ENCODE measurements around the gene CBLC. TPM values are rescaled to one million over a fixed set of nuclear protein-coding genes. Genes with fewer than 3 reads are reported as not detected.

CBLC gene
- total and polyA plus RNA-seq, 7 donors, result 46.8 to 64.5 (median 58.0) TPM; not detected in 4

DNA sequence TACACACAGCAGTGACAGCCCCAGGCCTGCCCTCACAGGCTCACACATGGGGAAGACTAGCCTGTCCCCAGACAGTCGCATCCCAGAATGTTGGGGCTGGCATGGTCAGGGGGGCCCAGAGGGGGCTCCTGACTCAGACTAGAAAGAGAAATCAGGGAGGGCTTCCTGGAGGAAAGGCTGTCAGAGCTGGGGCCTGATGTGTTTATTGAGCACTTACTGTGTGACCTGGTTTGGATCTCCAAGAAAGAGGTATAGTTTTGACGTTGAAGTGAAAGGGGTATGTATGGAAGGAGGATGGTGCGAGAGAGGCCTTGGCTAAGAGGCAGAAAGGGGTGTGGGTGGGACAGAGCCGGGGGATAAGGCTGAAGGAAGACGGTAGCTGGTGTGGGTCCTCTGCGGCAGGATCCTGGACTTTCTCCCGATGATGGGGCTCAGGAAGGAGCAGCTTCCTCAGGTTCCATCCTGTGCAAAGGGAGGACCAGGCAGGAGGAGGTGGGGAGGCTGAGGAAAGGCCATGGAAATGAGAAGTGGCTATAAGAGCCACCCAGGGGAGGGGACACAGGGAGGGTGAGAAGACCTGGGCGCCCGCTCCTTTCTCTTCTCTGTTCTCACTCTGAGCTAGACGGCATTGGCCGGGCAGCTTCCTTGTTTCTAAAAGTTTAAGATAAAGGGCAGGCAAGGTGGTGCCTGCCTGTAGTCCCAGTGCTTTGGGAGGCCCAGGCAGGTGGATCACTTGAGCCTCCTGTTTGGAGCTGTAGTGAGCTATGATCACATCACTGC lies 45.3 kb upstream of the CBLC start:
- Histone ChIP-seq H3K4me3 (no peak overlapping the region), H3K27ac (no peak overlapping the region), H3K27me3 (no peaks in the 10 kb centered on the region), H3K4me1 (no peaks in the 10 kb centered on the region), H3K9me3 (no peaks in the 10 kb centered on the region), H3K36me3 (no peaks in the 10 kb centered on the region)
- 75 to 81% methylated on average over 11 of the region's 11 CpGs for WGBS, 2 donors
- intact Hi-C loops (cut with DNase I), result no loop called here
- no peak for DNase-seq
- TF ChIP-seq POLR2A (IDR thresholded peaks at IDR 0.05) (no peak), EP300 (IDR thresholded peaks at IDR 0.05) (no peak), POLR2AphosphoS5 (IDR thresholded peaks at IDR 0.05) (no peak)
- TF ChIP-seq, protein P1, sequence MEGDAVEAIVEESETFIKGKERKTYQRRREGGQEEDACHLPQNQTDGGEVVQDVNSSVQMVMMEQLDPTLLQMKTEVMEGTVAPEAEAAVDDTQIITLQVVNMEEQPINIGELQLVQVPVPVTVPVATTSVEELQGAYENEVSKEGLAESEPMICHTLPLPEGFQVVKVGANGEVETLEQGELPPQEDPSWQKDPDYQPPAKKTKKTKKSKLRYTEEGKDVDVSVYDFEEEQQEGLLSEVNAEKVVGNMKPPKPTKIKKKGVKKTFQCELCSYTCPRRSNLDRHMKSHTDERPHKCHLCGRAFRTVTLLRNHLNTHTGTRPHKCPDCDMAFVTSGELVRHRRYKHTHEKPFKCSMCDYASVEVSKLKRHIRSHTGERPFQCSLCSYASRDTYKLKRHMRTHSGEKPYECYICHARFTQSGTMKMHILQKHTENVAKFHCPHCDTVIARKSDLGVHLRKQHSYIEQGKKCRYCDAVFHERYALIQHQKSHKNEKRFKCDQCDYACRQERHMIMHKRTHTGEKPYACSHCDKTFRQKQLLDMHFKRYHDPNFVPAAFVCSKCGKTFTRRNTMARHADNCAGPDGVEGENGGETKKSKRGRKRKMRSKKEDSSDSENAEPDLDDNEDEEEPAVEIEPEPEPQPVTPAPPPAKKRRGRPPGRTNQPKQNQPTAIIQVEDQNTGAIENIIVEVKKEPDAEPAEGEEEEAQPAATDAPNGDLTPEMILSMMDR (IDR thresholded peaks at IDR 0.05), result no peak

DNA sequence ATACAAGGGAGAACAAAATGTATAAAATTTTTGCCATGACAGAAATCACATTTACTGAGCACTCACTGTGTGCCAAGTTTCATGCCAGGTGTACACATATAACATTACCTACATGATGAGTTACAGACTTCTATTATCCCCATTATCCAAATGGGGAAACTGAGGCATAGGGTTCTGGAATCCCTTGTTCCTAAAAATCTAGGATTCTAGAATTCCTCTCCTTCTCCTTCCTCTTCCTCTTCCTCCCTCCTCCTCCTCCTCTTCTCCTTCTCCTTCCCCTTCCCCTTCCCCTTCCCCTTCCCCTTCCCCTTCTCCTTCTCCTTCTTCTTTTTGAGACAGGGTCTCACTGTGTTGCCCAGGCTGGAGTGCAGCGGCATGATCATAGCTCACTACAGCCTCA lies 43.3 kb upstream of the CBLC start:
- Histone ChIP-seq H3K4me1 (peaks cover 0 to 10% (median 8%) of the 10 kb centered on the region in 4 donors), H3K36me3 (no peaks in the 10 kb centered on the region), H3K4me3 (no peak overlapping the region), H3K27ac (no peak overlapping the region), H3K27me3 (no peaks in the 10 kb centered on the region), H3K9me3 (no peaks in the 10 kb centered on the region)
- intact Hi-C loops (cut with DNase I), result no loop called here
- 2 to 40% methylated on average over 1 of the region's 1 CpG for whole genome bisulfite sequencing, 2 donors
- no peak for DNase-seq
- TF ChIP-seq EP300 (IDR thresholded peaks at IDR 0.05) (no peak), POLR2AphosphoS5 (IDR thresholded peaks at IDR 0.05) (no peak), POLR2A (IDR thresholded peaks at IDR 0.05) (no peak)
- TF ChIP-seq, protein P1 (IDR thresholded peaks at IDR 0.05), result no peak

DNA sequence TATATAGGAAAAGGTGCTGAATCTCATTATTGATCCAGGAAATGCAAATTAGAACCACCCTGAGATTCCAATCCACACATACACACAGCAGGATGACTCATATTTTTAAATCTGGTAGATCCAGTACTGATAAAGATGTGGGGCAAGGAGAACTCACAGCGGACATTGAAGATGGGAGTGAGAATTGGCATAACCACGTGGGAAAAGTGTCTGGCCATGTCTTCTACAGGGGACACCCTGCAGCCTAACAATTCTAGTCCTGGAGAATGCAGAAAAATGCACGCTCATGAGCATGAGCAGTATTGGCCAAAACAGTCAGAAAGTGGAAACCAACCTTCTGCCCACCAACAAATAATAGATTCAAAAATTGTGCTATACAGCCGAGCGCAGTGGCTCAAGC lies 42.7 kb upstream of the CBLC start:
- 58 to 68% methylated on average over 5 of the region's 5 CpGs for WGBS, 2 donors
- H3K9me3 ChIP-seq, result no peaks in the 10 kb centered on the region
- no peak for TF ChIP-seq EP300 (IDR thresholded peaks at IDR 0.05)
- TF ChIP-seq POLR2AphosphoS5 (IDR thresholded peaks at IDR 0.05), result no peak
- TF ChIP-seq, protein P1 (IDR thresholded peaks at IDR 0.05), result no peak
- no peak for TF ChIP-seq POLR2A (IDR thresholded peaks at IDR 0.05)
- peaks cover 0 to 10% (median 10%) of the 10 kb centered on the region in 4 donors for H3K4me1 ChIP-seq
- H3K27ac ChIP-seq, result no peak overlapping the region
- H3K36me3 ChIP-seq, result no peaks in the 10 kb centered on the region
- intact Hi-C loops (cut with DNase I), result no loop called here
- no peak for DNase-seq
- no peaks in the 10 kb centered on the region for H3K27me3 ChIP-seq
- H3K4me3 ChIP-seq, result no peak overlapping the region

DNA sequence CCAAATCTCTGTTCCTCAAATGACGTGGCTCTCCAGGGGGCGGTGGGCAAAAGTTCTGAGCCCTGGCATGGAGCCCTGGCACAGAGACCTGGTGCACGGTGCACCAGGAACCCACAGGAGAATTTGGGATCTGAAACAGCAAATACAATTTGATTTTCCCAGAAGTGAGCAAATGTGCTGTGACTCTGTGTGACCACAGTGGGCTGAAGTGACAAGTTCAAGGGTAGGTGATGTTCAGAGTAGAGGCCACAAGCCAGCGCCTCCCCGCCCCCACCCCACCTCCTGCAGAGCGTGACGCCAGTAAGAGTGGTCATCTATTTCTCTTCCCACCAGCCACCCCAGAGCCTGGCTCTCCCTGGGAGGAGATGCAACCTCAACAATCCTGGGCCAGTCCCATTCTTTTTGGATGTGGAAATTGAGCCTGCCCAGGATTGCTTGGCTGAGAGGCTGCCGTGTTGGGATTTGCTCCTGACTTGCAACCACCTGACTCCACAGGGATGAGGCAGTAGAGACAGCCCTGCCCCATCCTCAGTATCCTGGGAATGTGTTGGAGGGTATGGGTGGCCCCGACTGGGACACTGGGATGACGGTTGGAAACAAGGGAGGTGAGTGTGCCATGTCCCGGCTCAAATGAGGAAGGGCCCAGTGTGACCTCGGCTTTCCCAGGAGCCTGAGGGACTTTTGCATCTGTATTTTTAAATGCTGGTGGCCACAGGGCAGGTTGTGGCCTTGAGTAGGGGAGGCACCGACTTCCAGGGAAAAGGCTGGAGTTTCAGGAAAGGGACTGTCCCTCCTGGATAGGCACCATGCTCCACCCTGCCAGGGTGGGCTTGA lies 40.2 kb upstream of the CBLC start:
- Histone ChIP-seq H3K27ac (no peak overlapping the region), H3K4me3 (no peak overlapping the region), H3K9me3 (no peaks in the 10 kb centered on the region), H3K36me3 (no peaks in the 10 kb centered on the region), H3K27me3 (no peaks in the 10 kb centered on the region), H3K4me1 (peaks cover 0 to 31% (median 29%) of the 10 kb centered on the region in 4 donors)
- intact Hi-C loops (cut with DNase I), result no loop called here
- TF ChIP-seq, protein P1 (IDR thresholded peaks at IDR 0.05), result no peak
- no peak for TF ChIP-seq POLR2A (IDR thresholded peaks at IDR 0.05)
- no peak for TF ChIP-seq EP300 (IDR thresholded peaks at IDR 0.05)
- no peak for TF ChIP-seq POLR2AphosphoS5 (IDR thresholded peaks at IDR 0.05)
- no peak for DNase-seq
- WGBS, 2 donors, result 74 to 82% methylated on average over 13 of the region's 13 CpGs
